BE2C (cell line): ENCODE measurements around the gene SDSL.

Source experiments
- DNase-seq: peaks from one replicate; pipeline ENCODE4 v3.0.0-alpha.2; 2020
- H3K27me3 ChIP-seq: fragments of 250-450 bp; sonication (Bioruptor Pico); 2 replicates; pipeline ENCODE4 v1.5.1; 2020; ENCODE audit warnings: mild to moderate bottlenecking
- H3K36me3 ChIP-seq: fragments of 250-450 bp; sonication (Bioruptor Pico); 2 replicates; pipeline ENCODE4 v1.5.1; 2020; ENCODE audit warnings: mild to moderate bottlenecking
- H3K4me1 ChIP-seq: fragments of 250-450 bp; sonication (Bioruptor Pico); 2 replicates; pipeline ENCODE4 v1.5.1; 2020
- H3K4me3 ChIP-seq: 2 replicates; pipeline ENCODE4 v1.5.1; 2011; ENCODE audit warnings: low read depth, low read length
- H3K9me3 ChIP-seq: fragments of 250-450 bp; sonication (Bioruptor Pico); 2 replicates; pipeline ENCODE4 v1.5.1; 2020
- CTCF ChIP-seq: IDR thresholded peaks from 2 replicates; pipeline ENCODE4 v1.5.1; 2012; ENCODE audit warnings: mild to moderate bottlenecking, low read depth, low read length

The SDSL gene

GRCh38 chr12:113476176-113476986, 54.2 kb downstream of the SDSL start:
- no peak overlapping the region for H3K4me3 ChIP-seq
- TF ChIP-seq CTCF = no peak
- DNase-seq = no peak
- H3K27me3 ChIP-seq = peaks cover 93% of the 10 kb centered on the region
- no peaks in the 10 kb centered on the region for H3K36me3 ChIP-seq
- no peaks in the 10 kb centered on the region for H3K9me3 ChIP-seq
- no peaks in the 10 kb centered on the region for H3K4me1 ChIP-seq

GRCh38 chr12:113477171-113477841, 55.1 kb downstream of the SDSL start:
- Histone ChIP-seq H3K36me3 (no peaks in the 10 kb centered on the region), H3K9me3 (no peaks in the 10 kb centered on the region), H3K27me3 (peaks cover 90% of the 10 kb centered on the region), H3K4me3 (no peak overlapping the region), H3K4me1 (no peaks in the 10 kb centered on the region)
- DNase-seq = no peak
- TF ChIP-seq CTCF = no peak

GRCh38 chr12:113477842-113478215, 55.6 kb downstream of the SDSL start:
- peaks cover 90% of the 10 kb centered on the region for H3K27me3 ChIP-seq
- no peak for TF ChIP-seq CTCF
- no peak for DNase-seq

GRCh38 chr12:113478351-113479011, 56.3 kb downstream of the SDSL start:
- no peak for DNase-seq
- Histone ChIP-seq H3K36me3 (no peaks in the 10 kb centered on the region), H3K9me3 (no peaks in the 10 kb centered on the region), H3K4me3 (no peak overlapping the region), H3K4me1 (no peaks in the 10 kb centered on the region), H3K27me3 (peaks cover 90% of the 10 kb centered on the region)
- no peak for TF ChIP-seq CTCF

More at GRCh38 chr12:113477842-113478215, 55.6 kb downstream of the SDSL start:
- no peaks in the 10 kb centered on the region for H3K36me3 ChIP-seq
- H3K4me1 ChIP-seq = no peaks in the 10 kb centered on the region
- no peaks in the 10 kb centered on the region for H3K9me3 ChIP-seq
- H3K4me3 ChIP-seq = no peak overlapping the region

- H3K27me3 ChIP-seq = peaks cover 87% of the 10 kb centered on the region
- TF ChIP-seq CTCF = no peak
- no peaks in the 10 kb centered on the region for H3K9me3 ChIP-seq
- no peak for DNase-seq
- no peaks in the 10 kb centered on the region for H3K36me3 ChIP-seq
- no peak overlapping the region for H3K4me3 ChIP-seq
- no peaks in the 10 kb centered on the region for H3K4me1 ChIP-seq
Observed at GRCh38 chr12:113479216-113479589, 57.0 kb downstream of the SDSL start.
